GM12873 (cell line): ENCODE measurements around the gene ERCC1.

Experiments
- TF ChIP-seq, protein P1 (sequence below): IDR thresholded peaks from 2 replicates; pipeline ENCODE4 v1.5.1; 2012; ENCODE audit warnings: low read depth, mild to moderate bottlenecking, moderate library complexity, low read length, control low read depth; ENCODE audit not compliant: insufficient read depth; ENCODE audit errors: missing control alignments

ERCC1 gene

GRCh38 chr19:45463241-45463640, 39.5 kb upstream of the ERCC1 start:
- TF ChIP-seq, protein P1, sequence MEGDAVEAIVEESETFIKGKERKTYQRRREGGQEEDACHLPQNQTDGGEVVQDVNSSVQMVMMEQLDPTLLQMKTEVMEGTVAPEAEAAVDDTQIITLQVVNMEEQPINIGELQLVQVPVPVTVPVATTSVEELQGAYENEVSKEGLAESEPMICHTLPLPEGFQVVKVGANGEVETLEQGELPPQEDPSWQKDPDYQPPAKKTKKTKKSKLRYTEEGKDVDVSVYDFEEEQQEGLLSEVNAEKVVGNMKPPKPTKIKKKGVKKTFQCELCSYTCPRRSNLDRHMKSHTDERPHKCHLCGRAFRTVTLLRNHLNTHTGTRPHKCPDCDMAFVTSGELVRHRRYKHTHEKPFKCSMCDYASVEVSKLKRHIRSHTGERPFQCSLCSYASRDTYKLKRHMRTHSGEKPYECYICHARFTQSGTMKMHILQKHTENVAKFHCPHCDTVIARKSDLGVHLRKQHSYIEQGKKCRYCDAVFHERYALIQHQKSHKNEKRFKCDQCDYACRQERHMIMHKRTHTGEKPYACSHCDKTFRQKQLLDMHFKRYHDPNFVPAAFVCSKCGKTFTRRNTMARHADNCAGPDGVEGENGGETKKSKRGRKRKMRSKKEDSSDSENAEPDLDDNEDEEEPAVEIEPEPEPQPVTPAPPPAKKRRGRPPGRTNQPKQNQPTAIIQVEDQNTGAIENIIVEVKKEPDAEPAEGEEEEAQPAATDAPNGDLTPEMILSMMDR, result no peak

- TF ChIP-seq, protein P1, result no peak
Measured at GRCh38 chr19:45462174-45462573, 38.5 kb upstream of the ERCC1 start.

GRCh38 chr19:45460807-45461347, 37.2 kb upstream of the ERCC1 start:
- TF ChIP-seq, protein P1, result no peak

DNA sequence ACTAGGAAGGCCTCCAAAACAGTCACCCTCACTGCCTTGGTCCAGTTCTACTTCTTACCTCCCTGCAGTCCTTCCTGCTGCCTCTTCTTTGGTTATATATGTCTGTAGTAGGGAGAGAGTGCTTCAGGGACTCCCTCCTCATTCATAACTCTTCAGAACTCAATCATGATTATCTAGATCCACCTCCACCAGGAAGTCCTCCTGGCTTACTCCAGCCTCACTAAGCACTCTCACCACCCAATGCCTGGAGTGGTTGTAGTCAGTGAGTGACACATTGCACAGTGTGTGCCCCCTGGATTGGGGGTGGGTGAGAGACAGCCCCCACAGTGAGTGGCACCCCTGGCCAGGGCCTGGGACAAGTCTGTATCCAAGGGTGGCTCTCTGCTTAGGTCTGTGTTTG, 34.1 kb upstream of the ERCC1 start:
- TF ChIP-seq, protein P1, result no peak

DNA sequence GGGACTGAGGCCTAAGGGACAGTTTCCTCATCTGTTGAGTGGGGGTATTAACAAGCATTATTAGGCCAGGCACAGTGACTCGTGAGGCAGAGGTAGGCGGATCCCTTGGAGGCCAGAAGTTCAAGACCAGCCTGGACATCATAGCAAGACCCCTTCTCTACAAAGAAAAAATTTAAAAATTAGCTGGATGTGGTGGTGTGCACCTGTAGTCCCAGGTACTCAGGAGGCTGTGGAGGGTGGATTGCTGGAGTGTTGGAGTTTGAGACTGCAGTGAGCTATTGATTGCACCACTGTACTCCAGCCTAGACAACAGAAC, 32.7 kb upstream of the ERCC1 start:
- TF ChIP-seq, protein P1, result no peak

DNA sequence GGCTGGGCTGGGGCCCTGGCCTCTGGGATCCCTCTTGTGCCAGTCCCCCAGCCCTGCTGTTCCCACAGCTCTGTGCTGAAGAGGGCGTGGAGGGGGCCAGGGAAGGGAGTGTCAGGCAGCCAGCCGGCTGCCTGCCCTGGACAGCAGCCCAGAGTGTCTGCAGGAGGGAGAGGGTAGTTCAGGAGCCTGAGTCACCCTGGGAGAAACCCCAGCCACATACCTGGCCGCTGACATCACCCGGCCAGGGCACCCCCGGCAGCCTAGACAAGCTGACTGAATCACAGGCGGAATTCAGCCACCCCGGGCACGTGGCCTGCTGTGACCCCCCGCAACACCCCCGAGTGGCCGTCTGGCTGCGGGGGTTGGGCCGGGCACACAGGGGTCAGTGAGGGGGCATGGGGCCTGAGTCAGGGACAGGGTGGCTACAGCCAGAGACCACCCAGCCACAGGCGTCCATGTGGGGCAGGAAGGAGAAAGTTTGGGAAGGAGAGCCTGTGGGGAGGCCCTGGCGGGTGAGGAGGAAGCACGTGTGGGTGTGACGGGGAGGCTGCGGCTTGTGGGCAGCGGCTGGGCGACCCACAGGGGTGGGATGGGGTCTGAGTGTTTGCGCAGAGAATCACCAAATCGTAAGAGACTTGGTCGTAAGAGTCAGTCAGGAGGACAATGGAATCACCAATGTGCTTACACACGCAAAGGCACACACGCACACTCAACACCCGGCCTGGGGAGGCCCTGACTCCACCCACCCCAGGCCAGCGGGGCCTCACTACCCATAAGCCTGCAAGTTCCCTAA, 32.2 kb upstream of the ERCC1 start:
- TF ChIP-seq, protein P1, result no peak

DNA sequence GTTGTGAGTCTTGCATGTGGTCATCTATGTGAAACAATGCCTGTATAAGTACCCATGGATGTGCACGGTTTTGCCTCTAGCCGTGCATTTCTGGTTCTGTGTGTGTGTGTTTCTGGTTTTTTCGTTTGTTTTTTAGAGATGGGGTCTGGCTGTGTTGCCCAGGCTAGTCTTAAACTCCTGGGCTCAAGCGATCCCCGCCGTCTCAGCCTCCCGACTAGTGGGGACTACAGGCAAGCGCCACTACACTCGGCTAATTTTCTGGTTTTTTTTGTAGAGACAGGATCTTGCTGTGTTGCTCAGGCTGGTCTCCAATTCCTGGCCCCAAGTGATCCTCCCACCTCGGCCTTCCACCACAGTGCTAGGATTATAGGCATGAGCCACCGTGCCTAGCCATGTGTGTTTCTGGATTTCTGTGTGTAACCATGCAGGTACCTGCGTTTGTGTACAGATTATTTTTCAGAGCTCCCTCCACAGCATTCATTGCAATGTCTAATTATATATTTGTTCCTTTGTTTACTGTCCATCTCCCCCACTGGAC, 28.2 kb upstream of the ERCC1 start:
- TF ChIP-seq, protein P1, result no peak
